Naive thymus-derived CD4-positive, alpha-beta T cell (primary cell): ENCODE data around the gene ANO9. TPM values are rescaled to one million over a fixed set of nuclear protein-coding genes. Genes with fewer than 3 reads are reported as not detected.

Experiments
- ATAC-seq: fragments of 150-1000 bp; cut with Tn5 transposase; 2 replicates; pipeline ENCODE4 v1.10.0; 2021; ENCODE audit warnings: mild to moderate bottlenecking, moderate library complexity
- CTCF ChIA-PET: fragments of 350-600 bp; sonication (Branson Sonifier 250); formaldehyde crosslinking; loops from one replicate; lab custom pipeline; 2021; ENCODE audit warnings: antibody characterized with exemption; lab: Charles Lee
- POLR2A ChIA-PET: fragments of 350-600 bp; sonication (Branson Sonifier 250); formaldehyde crosslinking; loops from one replicate; lab custom pipeline; 2021; ENCODE audit warnings: antibody characterized with exemption, inconsistent platforms; lab: Charles Lee
- DNase-seq, 9 donors: peaks; one replicate each; pipeline versions ENCODE4 v3.0.0 to v3.0.0-alpha.2; 2020 to 2022; ENCODE audit warnings: mixed read lengths in 1 of 9
- H3K27ac ChIP-seq: one replicate; pipeline ENCODE4 v1.7.0; 2013; ENCODE audit warnings: mild to moderate bottlenecking, low read depth, low read length, moderate library complexity
- H3K27me3 ChIP-seq, 2 donors: one replicate each; pipeline ENCODE4 v1.7.0; 2013; ENCODE audit warnings: low read length in 2 of 2, mild to moderate bottlenecking in 2 of 2, moderate library complexity in 2 of 2; ENCODE audit not compliant: control insufficient read depth in 2 of 2, insufficient read depth in 2 of 2
- H3K36me3 ChIP-seq, 3 experiments: 1 replicate in 2 of 3; 2 replicates in 1 of 3; pipeline ENCODE4 v1.7.0; 2013; ENCODE audit warnings: low read length in 3 of 3, mild to moderate bottlenecking in 3 of 3, moderate library complexity in 1 of 3; ENCODE audit not compliant: insufficient read depth in 3 of 3, control insufficient read depth in 2 of 3
- H3K4me1 ChIP-seq, 2 donors: one replicate each; pipeline ENCODE4 v1.7.0; 2013; ENCODE audit warnings: low read length in 2 of 2, mild to moderate bottlenecking in 2 of 2, moderate library complexity in 1 of 2; ENCODE audit not compliant: control insufficient read depth in 2 of 2, insufficient read depth in 2 of 2
- H3K4me3 ChIP-seq: 2 replicates; pipeline ENCODE4 v1.7.0; 2013; ENCODE audit warnings: mild to moderate bottlenecking, low read length
- H3K9me3 ChIP-seq, 3 experiments: 1 replicate in 2 of 3; 2 replicates in 1 of 3; pipeline ENCODE4 v1.7.0; 2013; ENCODE audit warnings: low read length in 3 of 3; ENCODE audit not compliant: control insufficient read depth in 2 of 3
- H3K27ac Mint-ChIP-seq, 9 donors: one replicate each; pipeline ENCODE4 v1.8.0; 2020 to 2022; ENCODE audit warnings: mixed read lengths in 9 of 9, mild to moderate bottlenecking in 8 of 9, moderate library complexity in 5 of 9, inconsistent platforms in 2 of 9
- H3K27me3 Mint-ChIP-seq, 5 donors: one replicate each; pipeline ENCODE4 v1.8.0; 2021 to 2022; ENCODE audit warnings: mixed read lengths in 5 of 5, mild to moderate bottlenecking in 1 of 5
- H3K36me3 Mint-ChIP-seq, 5 donors: one replicate each; pipeline ENCODE4 v1.8.0; 2020 to 2022; ENCODE audit warnings: mixed read lengths in 5 of 5, mild to moderate bottlenecking in 3 of 5, inconsistent platforms in 1 of 5
- H3K4me1 Mint-ChIP-seq, 7 donors: one replicate each; pipeline ENCODE4 v1.8.0; 2020 to 2022; ENCODE audit warnings: mixed read lengths in 7 of 7, mild to moderate bottlenecking in 3 of 7, inconsistent platforms in 1 of 7
- H3K4me3 Mint-ChIP-seq, 10 donors: one replicate each; pipeline ENCODE4 v1.8.0; 2020 to 2022; ENCODE audit warnings: mild to moderate bottlenecking in 10 of 10, mixed read lengths in 10 of 10, moderate library complexity in 6 of 10, inconsistent platforms in 2 of 10
- H3K9me3 Mint-ChIP-seq, 11 donors: one replicate each; pipeline ENCODE4 v1.8.0; 2020 to 2022; ENCODE audit warnings: mixed read lengths in 11 of 11, mild to moderate bottlenecking in 4 of 11, inconsistent platforms in 1 of 11, moderate library complexity in 1 of 11
- intact Hi-C, 2 donors: fragments of 100-400 bp; cut with micrococcal nuclease; formaldehyde crosslinking; loops; one replicate each; pipeline ENCODE4 v1.15.1; 2023
- polyA plus RNA-seq, 2 donors: library from polyadenylated mRNA; unstranded; fragments of 300-500 nt; fragmentation: Illumina TruSeq; gene quantifications; one replicate each; pipeline ENCODE4 v1.2.3, GENCODE V29; 2021
- total RNA-seq, 6 experiments: library from RNA in 5 of 6; stranded (reverse) in 5 of 6; gene quantifications; 1 replicate in 5 of 6; 2 replicates in 1 of 6; pipeline ENCODE4 v1.2.3 and lab custom pipeline; 2021 to 2026

Gene ANO9
- total and polyA plus RNA-seq, 7 experiments from 2014 or later, result 9.0 to 107 (median 92.2) TPM

GRCh38 chr11:445765-446588, 4.2 kb upstream of the ANO9 start:
- Histone ChIP-seq H3K36me3 (no peaks in the 10 kb centered on the region), H3K27me3 (no peaks in the 10 kb centered on the region), H3K4me3 (no peak overlapping the region), H3K27ac (no peak overlapping the region), H3K9me3 (no peaks in the 10 kb centered on the region), H3K4me1 (peaks cover 13 to 22% of the 10 kb centered on the region in 2 donors)
- CTCF ChIA-PET, result interaction anchor here (0.8 to 7.1 kb wide), 2 partner anchors 11 to 195 kb away, joined by 3 to 42 read pairs; no protein-coding TSS in a partner anchor
- peak overlapping the region in 1 of 10 donors; percentile 68 for H3K4me3 Mint-ChIP-seq
- no peak for ATAC-seq
- H3K9me3 Mint-ChIP-seq, result no peaks in the 10 kb centered on the region
- POLR2A ChIA-PET, result interaction anchor here (8.9 kb wide), 1 partner anchor 39 kb away, joined by 109 read pairs; no protein-coding TSS in a partner anchor
- H3K36me3 Mint-ChIP-seq, result peaks cover 0 to 3% (median 0%) of the 10 kb centered on the region in 5 donors
- H3K4me1 Mint-ChIP-seq, result peaks cover 5 to 23% (median 20%) of the 10 kb centered on the region in 7 donors
- intact Hi-C loops, result no loop called here
- H3K27ac Mint-ChIP-seq, result peak overlapping the region in 2 of 9 donors; percentile 47 to 55
- DNase-seq, result no peak
- peaks cover 0 to 7% (median 0%) of the 10 kb centered on the region in 5 donors for H3K27me3 Mint-ChIP-seq

DNA sequence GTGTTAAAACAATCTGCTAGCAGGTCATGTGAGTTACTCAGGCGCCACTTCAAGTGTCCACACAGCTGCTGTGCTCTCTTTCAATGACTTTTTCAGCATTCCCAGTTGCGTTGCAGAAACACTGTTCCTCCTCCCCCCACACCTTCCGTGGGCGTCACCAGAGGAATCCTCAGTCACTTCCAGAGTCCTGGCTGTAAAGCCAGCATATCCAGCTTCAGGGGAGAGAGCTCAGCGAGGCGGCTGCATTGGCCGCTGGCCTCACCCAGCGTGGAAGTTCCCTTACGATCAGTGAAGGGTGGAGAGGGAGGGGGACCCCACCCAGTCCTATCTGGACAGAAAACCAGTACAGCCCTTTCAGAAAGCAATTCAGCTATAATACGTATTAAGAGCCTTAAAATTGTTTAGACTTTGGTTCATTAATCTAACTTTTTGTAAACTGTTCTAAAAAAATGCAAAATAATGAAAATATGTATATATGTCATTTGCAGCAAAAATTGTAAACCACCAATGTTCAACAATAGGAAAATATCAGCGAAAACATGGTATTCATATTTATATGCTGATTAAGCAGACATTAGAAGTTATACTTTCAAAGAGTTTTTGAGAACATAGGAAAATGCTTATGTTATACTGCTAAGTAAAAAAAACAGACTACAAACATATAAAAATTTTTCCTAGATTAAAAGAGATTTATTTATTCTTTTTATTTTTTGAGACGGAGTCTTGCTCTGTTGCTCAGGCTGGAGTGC, 2.8 kb upstream of the ANO9 start:
- H3K4me1 ChIP-seq, result peaks cover 12 to 28% of the 10 kb centered on the region in 2 donors
- Mint-ChIP-seq H3K27ac (no peak overlapping the region), H3K9me3 (no peaks in the 10 kb centered on the region), H3K4me1 (peaks cover 11 to 27% (median 23%) of the 10 kb centered on the region in 7 donors), H3K36me3 (no peaks in the 10 kb centered on the region), H3K27me3 (peaks cover 0 to 5% (median 0%) of the 10 kb centered on the region in 5 donors), H3K4me3 (no peak overlapping the region)
- H3K4me3 ChIP-seq, result no peak overlapping the region
- no peak for ATAC-seq
- no peaks in the 10 kb centered on the region for H3K27me3 ChIP-seq
- no peak for DNase-seq
- ChIA-PET POLR2A (interaction anchor here (0.9 to 8.9 kb wide), 4 partner anchors 30 to 57 kb away, joined by 3 to 109 read pairs (median 5); partner anchors contain the start of gene SIGIRR), CTCF (interaction anchor here (0.7 to 1.3 kb wide), 2 partner anchors 30 to 106 kb away, joined by 3 read pairs; partner anchors contain the start of gene SIGIRR)
- no peak overlapping the region for H3K27ac ChIP-seq
- intact Hi-C loops, result no loop called here
- H3K36me3 ChIP-seq, result no peaks in the 10 kb centered on the region
- no peaks in the 10 kb centered on the region for H3K9me3 ChIP-seq

DNA sequence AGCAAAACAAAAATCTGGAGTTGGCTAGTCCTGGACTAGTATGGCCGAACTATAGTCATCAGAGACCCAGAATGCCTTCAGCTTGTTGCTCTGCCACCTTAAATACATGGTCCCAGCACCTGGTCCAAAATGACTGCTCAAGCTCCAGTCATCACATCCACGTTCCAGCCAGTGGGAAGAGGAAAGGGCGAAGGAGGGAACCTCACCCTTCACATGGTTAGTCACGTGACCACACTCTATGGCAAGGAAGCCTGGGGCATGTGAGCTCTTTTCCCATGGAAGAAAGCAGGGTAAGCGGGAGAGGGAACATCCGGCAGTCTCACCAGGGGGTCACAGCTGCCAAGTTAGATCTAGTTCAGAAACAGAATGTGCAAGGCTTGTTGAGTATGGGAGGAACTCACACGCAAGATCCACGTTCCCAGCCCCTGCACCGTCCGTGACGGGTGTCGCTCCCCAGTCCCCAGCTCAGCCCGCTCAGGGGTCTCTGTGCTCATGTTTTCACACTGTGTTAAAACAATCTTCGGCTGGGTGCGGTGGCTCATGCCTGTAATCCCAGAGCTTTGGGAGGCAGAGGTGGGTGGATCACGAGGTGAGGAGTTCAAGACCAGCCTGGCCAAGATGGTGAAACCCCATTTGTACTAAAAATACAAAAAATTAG, 1.9 kb upstream of the ANO9 start:
- peaks cover 0 to 5% (median 0%) of the 10 kb centered on the region in 5 donors for H3K27me3 Mint-ChIP-seq
- POLR2A ChIA-PET, result interaction anchor here (0.9 to 1.6 kb wide), 4 partner anchors 29 to 56 kb away, joined by 3 to 7 read pairs (median 5); partner anchors contain the start of gene SIGIRR
- intact Hi-C loops, result no loop called here
- Histone ChIP-seq H3K9me3 (no peaks in the 10 kb centered on the region), H3K36me3 (no peaks in the 10 kb centered on the region), H3K27me3 (no peaks in the 10 kb centered on the region), H3K27ac (no peak overlapping the region), H3K4me3 (no peak overlapping the region), H3K4me1 (peaks cover 3 to 19% of the 10 kb centered on the region in 2 donors)
- no peaks in the 10 kb centered on the region for H3K36me3 Mint-ChIP-seq
- ATAC-seq (no peak), DNase-seq (no peak)
- peak overlapping the region in 1 of 9 donors; percentile 22 for H3K27ac Mint-ChIP-seq
- no peaks in the 10 kb centered on the region for H3K9me3 Mint-ChIP-seq
- no peak overlapping the region for H3K4me3 Mint-ChIP-seq
- H3K4me1 Mint-ChIP-seq, result peaks cover 12 to 27% (median 24%) of the 10 kb centered on the region in 7 donors
- CTCF ChIA-PET, result interaction anchor here (0.9 kb wide), 1 partner anchor 29 kb away, joined by 7 read pairs; the partner anchor contains the start of gene SIGIRR

- POLR2A ChIA-PET, result interaction anchor here (1.4 to 2.0 kb wide), 2 partner anchors 19 to 32 kb away, joined by 4 to 7 read pairs; no protein-coding TSS in a partner anchor
- peaks cover 11 to 30% (median 20%) of the 10 kb centered on the region in 7 donors for H3K4me1 Mint-ChIP-seq
- Histone ChIP-seq H3K36me3 (no peaks in the 10 kb centered on the region), H3K9me3 (no peaks in the 10 kb centered on the region), H3K4me1 (peaks cover 3 to 20% of the 10 kb centered on the region in 2 donors), H3K4me3 (no peak overlapping the region), H3K27ac (no peak overlapping the region), H3K27me3 (no peaks in the 10 kb centered on the region)
- H3K27ac Mint-ChIP-seq, result peak overlapping the region in 1 of 9 donors; percentile 14
- DNase-seq, result no peak
- H3K9me3 Mint-ChIP-seq, result no peaks in the 10 kb centered on the region
- no peaks in the 10 kb centered on the region for H3K36me3 Mint-ChIP-seq
- no peak for ATAC-seq
- CTCF ChIA-PET, result interaction anchor here (0.6 to 0.9 kb wide), 2 partner anchors 28 to 82 kb away, joined by 3 to 7 read pairs; partner anchors contain the start of gene SIGIRR
- H3K27me3 Mint-ChIP-seq, result peaks cover 0 to 5% (median 0%) of the 10 kb centered on the region in 5 donors
- peak overlapping the region in 3 of 10 donors; percentile 2 to 58 (median 16) for H3K4me3 Mint-ChIP-seq
- intact Hi-C loops, result loop anchor here in 1 of 2 donors (1.0 kb wide), 1 partner anchor 15 kb away; no protein-coding TSS in a partner anchor
Observed at GRCh38 chr11:442611-443081, 835 bp upstream of the ANO9 start.

- Histone ChIP-seq H3K4me1 (peaks cover 7 to 25% of the 10 kb centered on the region in 2 donors), H3K27me3 (no peaks in the 10 kb centered on the region), H3K9me3 (no peaks in the 10 kb centered on the region), H3K36me3 (no peaks in the 10 kb centered on the region), H3K4me3 (peak overlapping the region; percentile 73), H3K27ac (peak overlapping the region; percentile 86)
- DNase-seq, result no peak
- Mint-ChIP-seq H3K4me3 (peak overlapping the region; percentile 52 to 87 (median 74)), H3K9me3 (no peaks in the 10 kb centered on the region), H3K27ac (peak overlapping the region in 3 of 9 donors; percentile 38 to 55 (median 38)), H3K36me3 (peaks cover 0 to 2% (median 0%) of the 10 kb centered on the region in 5 donors), H3K4me1 (peaks cover 12 to 41% (median 28%) of the 10 kb centered on the region in 7 donors), H3K27me3 (peaks cover 0 to 5% (median 0%) of the 10 kb centered on the region in 5 donors)
- CTCF ChIA-PET, result interaction anchor here (1.2 kb wide), 1 partner anchor 31 kb away, joined by 9 read pairs; no protein-coding TSS in a partner anchor
- POLR2A ChIA-PET, result interaction anchor here (1.5 to 2.0 kb wide), 3 partner anchors 17 to 26 kb away, joined by 4 to 10 read pairs (median 4); partner anchors contain the start of gene SIGIRR
- ATAC-seq, result no peak
- intact Hi-C loops, result no loop called here
Observed at GRCh38 chr11:441043-441417, 781 bp downstream of the ANO9 start.
